ENCODE results near the gene MZF1.
"Not testable (repeated sequence)": the region's sequence is repeated elsewhere in the genome, so short reads cannot be mapped to it uniquely, and the experiment has no call there.

The MZF1 gene

GRCh38 chr19:58555369-58555885, 17.7 kb downstream of the MZF1 start:
- DNase-seq (ENCODE audit: low read depth in 2 of 2), result no peak

- peak; percentile 98 for DNase-seq (ENCODE audit: low read depth in 2 of 2)
Observed at GRCh38 chr19:58554494-58555368, 18.4 kb downstream of the MZF1 start, which contains the start of gene CHMP2A. Gene CHMP2A, minus strand, starts transcription at chr19:58555105. Its CDS starts 893 bp downstream, at chr19:58554212.

GRCh38 chr19:58553799-58554493, 19.2 kb downstream of the MZF1 start:
- no peak for DNase-seq (ENCODE audit: low read depth in 2 of 2)

- DNase-seq (ENCODE audit: low read depth in 2 of 2), result no peak
Observed at GRCh38 chr19:58552655-58553054, 20.5 kb downstream of the MZF1 start.

- no peak for DNase-seq (ENCODE audit: low read depth in 2 of 2)
Observed at GRCh38 chr19:58551577-58552471, 21.3 kb downstream of the MZF1 start.

- DNase-seq (ENCODE audit: low read depth in 2 of 2), result no peak
Observed at GRCh38 chr19:58551123-58551497, 22.0 kb downstream of the MZF1 start.

GRCh38 chr19:58550362-58551122, 22.6 kb downstream of the MZF1 start:
- no peak for DNase-seq (ENCODE audit: low read depth in 2 of 2)

- no peak for DNase-seq (ENCODE audit: low read depth in 2 of 2)
Observed at GRCh38 chr19:58549664-58550361, 23.3 kb downstream of the MZF1 start.

GRCh38 chr19:58548859-58549663, 24.1 kb downstream of the MZF1 start:
- DNase-seq (ENCODE audit: low read depth in 2 of 2), result no peak

- DNase-seq (ENCODE audit: low read depth in 2 of 2), result no peak
Observed at GRCh38 chr19:58547323-58548312, 25.5 kb downstream of the MZF1 start.

GRCh38 chr19:58546019-58546530, 27.1 kb downstream of the MZF1 start:
- no peak for DNase-seq (ENCODE audit: low read depth in 2 of 2)

GRCh38 chr19:58545286-58546018, 27.7 kb downstream of the MZF1 start:
- no peak for DNase-seq (ENCODE audit: low read depth in 2 of 2)

GRCh38 chr19:58544591-58545285, 28.4 kb downstream of the MZF1 start:
- peak; percentile 64 to 65 for DNase-seq (ENCODE audit: low read depth in 2 of 2)

- DNase-seq (ENCODE audit: low read depth in 2 of 2), result peak; percentile 100
Observed at GRCh38 chr19:58543826-58544590, 29.1 kb downstream of the MZF1 start, which contains the start of gene TRIM28. Gene TRIM28, plus strand, starts transcription at chr19:58544064. Its CDS starts 694 bp downstream, at chr19:58544758.

GRCh38 chr19:58542641-58543372, 30.3 kb downstream of the MZF1 start:
- DNase-seq (ENCODE audit: low read depth in 2 of 2), result not testable (repeated sequence)
